T1000 (cell line): ENCODE data around the gene KRTAP20-3.

Experiments used
- DNase-seq: peaks from one replicate; lab custom pipeline; 2025; ENCODE audit warnings: mixed read lengths; lab: John Stamatoyannopoulos, UW

KRTAP20-3 gene

DNA sequence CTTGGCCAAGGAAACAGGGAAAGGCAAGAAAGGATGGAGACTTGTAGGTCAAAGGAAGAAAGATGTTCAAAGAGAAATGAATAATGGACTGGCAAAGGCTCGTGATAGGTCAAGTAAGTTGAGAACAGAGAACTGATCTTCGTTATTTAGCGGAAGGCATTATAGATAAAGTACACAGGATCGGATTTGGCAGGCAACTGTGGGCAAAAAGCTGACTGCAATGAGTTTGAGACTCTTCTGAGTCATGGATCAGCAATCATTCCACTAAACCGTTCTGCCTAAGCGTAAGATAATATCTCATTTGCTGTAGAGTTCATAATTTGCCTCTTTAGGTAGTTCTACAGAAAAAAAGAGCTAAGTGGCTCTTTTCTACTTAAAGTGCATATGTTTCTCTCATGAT is 41.8 kb downstream of the KRTAP20-3 start:
- no peak for DNase-seq

DNA sequence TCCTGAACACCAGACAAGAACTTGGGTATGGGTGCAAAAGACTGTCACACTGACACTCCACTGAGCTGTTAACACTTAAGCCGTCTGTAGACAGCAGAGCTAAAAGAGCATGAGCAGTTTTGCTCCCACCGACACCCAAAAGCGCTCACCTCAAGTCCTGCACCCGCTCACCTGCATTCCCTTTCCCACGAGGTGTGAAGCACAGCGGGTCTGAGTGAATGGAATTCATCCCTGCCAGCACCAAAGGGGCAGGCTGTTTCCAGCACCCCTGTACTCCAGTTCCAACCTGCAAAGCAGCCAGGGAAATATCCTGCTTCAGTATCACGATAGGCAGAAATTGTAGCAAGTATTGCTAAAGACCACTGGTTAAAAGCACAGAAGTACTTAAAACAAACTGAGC is 47.2 kb downstream of the KRTAP20-3 start:
- no peak for DNase-seq
